Mesenchymal stem cell (in vitro differentiated cells and primary cell): ENCODE measurements around the gene CYP4F12.

ENCODE experiments used
- DNase-seq: peaks from one replicate; pipeline ENCODE4 v3.0.0-alpha.2; 2013
- H2AFZ ChIP-seq: one replicate; pipeline ENCODE4 v1.6.1; 2013; ENCODE audit warnings: low read depth, mild to moderate bottlenecking, control low read depth, inconsistent platforms, low read length, moderate library complexity
- H2AK5ac ChIP-seq: 2 replicates; pipeline ENCODE4 v1.6.1; 2013; ENCODE audit warnings: low read length, moderate library complexity, mild to moderate bottlenecking, inconsistent platforms; ENCODE audit not compliant: severe bottlenecking
- H2BK120ac ChIP-seq: one replicate; pipeline ENCODE4 v1.6.1; 2013; ENCODE audit warnings: low read depth, mild to moderate bottlenecking, inconsistent platforms, low read length, moderate library complexity
- H2BK12ac ChIP-seq, 2 experiments: one replicate each; pipeline ENCODE4 v1.6.1; 2013; ENCODE audit warnings: inconsistent platforms in 2 of 2, low read length in 2 of 2, mild to moderate bottlenecking in 2 of 2, moderate library complexity in 2 of 2, control low read depth in 1 of 2
- H2BK15ac ChIP-seq: one replicate; pipeline ENCODE4 v1.6.1; 2013; ENCODE audit warnings: mild to moderate bottlenecking, low read depth, inconsistent platforms; ENCODE audit not compliant: poor library complexity, severe bottlenecking
- H2BK5ac ChIP-seq: 2 replicates; pipeline ENCODE4 v1.6.1; 2013; ENCODE audit warnings: low read depth, mild to moderate bottlenecking, low read length, control low read depth, inconsistent platforms; ENCODE audit not compliant: poor library complexity, severe bottlenecking
- H3K14ac ChIP-seq, 2 experiments: one replicate each; pipeline ENCODE4 v1.6.1; 2013; ENCODE audit warnings: inconsistent platforms in 2 of 2, low read length in 2 of 2, control low read depth in 1 of 2, mild to moderate bottlenecking in 1 of 2, moderate library complexity in 1 of 2
- H3K18ac ChIP-seq, 2 experiments: one replicate each; pipeline ENCODE4 v1.6.1; 2013; ENCODE audit warnings: inconsistent platforms in 2 of 2, low read length in 2 of 2, control low read depth in 1 of 2, low read depth in 1 of 2, mild to moderate bottlenecking in 1 of 2
- H3K23ac ChIP-seq, 2 experiments: one replicate each; pipeline ENCODE4 v1.6.1; 2013; ENCODE audit warnings: inconsistent platforms in 2 of 2, low read length in 2 of 2, mild to moderate bottlenecking in 2 of 2, moderate library complexity in 2 of 2, control low read depth in 1 of 2
- H3K27ac ChIP-seq: 2 replicates; pipeline ENCODE4 v1.5.1; 2013; ENCODE audit warnings: mild to moderate bottlenecking, moderate library complexity, low read length, control low read depth, inconsistent platforms; ENCODE audit not compliant: poor library complexity, severe bottlenecking
- H3K27me3 ChIP-seq, 2 experiments: 2 replicates each; pipeline versions ENCODE4 v1.6.1 to v1.7.0; 2013; ENCODE audit warnings: low read length in 2 of 2, mild to moderate bottlenecking in 2 of 2, moderate library complexity in 2 of 2, control low read depth in 1 of 2, inconsistent platforms in 1 of 2; ENCODE audit not compliant: control insufficient read depth in 1 of 2, insufficient read depth in 1 of 2
- H3K36me3 ChIP-seq, 2 experiments: 2 replicates each; pipeline versions ENCODE4 v1.6.1 to v1.7.0; 2013; ENCODE audit warnings: low read length in 2 of 2, control low read depth in 1 of 2, inconsistent platforms in 1 of 2, low read depth in 1 of 2, mild to moderate bottlenecking in 1 of 2; ENCODE audit not compliant: insufficient read depth in 2 of 2, control insufficient read depth in 1 of 2
- H3K4ac ChIP-seq, 2 experiments: one replicate each; pipeline ENCODE4 v1.6.1; 2013; ENCODE audit warnings: inconsistent platforms in 2 of 2, low read length in 2 of 2, mild to moderate bottlenecking in 2 of 2, moderate library complexity in 2 of 2, control low read depth in 1 of 2, low read depth in 1 of 2
- H3K4me1 ChIP-seq: 2 replicates; pipeline ENCODE4 v1.6.1; 2013; ENCODE audit warnings: low read depth, low read length, control low read depth; ENCODE audit not compliant: control insufficient read depth, insufficient read depth
- H3K4me2 ChIP-seq: 2 replicates; pipeline ENCODE4 v1.6.1; 2013; ENCODE audit warnings: low read length, mild to moderate bottlenecking, inconsistent platforms; ENCODE audit not compliant: poor library complexity, severe bottlenecking
- H3K4me3 ChIP-seq, 2 experiments: 2 replicates each; pipeline versions ENCODE4 v1.5.1 to v1.7.0; 2013; ENCODE audit warnings: low read length in 2 of 2, mild to moderate bottlenecking in 2 of 2, control low read depth in 1 of 2, low read depth in 1 of 2; ENCODE audit not compliant: insufficient read depth in 1 of 2
- H3K79me1 ChIP-seq: replicated peaks from 2 replicates; pipeline ENCODE4 v1.6.1; 2013; ENCODE audit warnings: mild to moderate bottlenecking, control low read depth, low read length, inconsistent platforms; ENCODE audit not compliant: poor library complexity, severe bottlenecking
- H3K9ac ChIP-seq: 2 replicates; pipeline ENCODE4 v1.7.0; 2013; ENCODE audit warnings: mild to moderate bottlenecking, low read length, moderate library complexity
- H3K9me3 ChIP-seq: 2 replicates; pipeline ENCODE4 v1.7.0; 2013; ENCODE audit warnings: mild to moderate bottlenecking, low read length; ENCODE audit not compliant: control insufficient read depth
- H4K8ac ChIP-seq: one replicate; pipeline ENCODE4 v1.6.1; 2013; ENCODE audit warnings: inconsistent platforms, mild to moderate bottlenecking, low read length, moderate library complexity
- H4K91ac ChIP-seq: one replicate; pipeline ENCODE4 v1.6.1; 2013; ENCODE audit warnings: mild to moderate bottlenecking, low read length, inconsistent platforms
- WGBS: methylation state at CpG from one replicate; pipeline ENCODE4 v1.1.7; 2013; ENCODE audit warnings: mixed read lengths; 5-methylcytosine and 5-hydroxymethylcytosine counted together

CYP4F12 gene

DNA sequence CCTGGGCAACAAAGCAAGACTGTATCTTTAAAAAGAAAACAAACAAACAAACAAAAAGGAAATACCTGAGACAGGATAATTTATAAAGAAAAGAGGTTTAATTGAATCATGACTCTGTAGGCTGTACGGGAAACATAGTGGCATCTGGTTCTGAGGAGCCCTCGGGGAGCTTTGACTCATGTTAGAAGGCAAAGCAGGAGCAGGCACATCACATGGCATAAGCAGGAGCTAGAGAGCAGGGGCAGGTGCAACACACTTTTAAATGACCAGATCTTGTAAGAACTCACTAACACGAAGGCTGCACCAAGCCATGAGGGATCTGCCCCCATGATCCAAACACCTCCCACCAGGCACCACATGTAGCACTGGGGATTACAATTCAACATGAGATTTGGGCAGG is 41.8 kb downstream of the CYP4F12 start:
- no peak overlapping the region for H3K4ac ChIP-seq
- H3K9me3 ChIP-seq, result peaks cover 6% of the 10 kb centered on the region
- no peak overlapping the region for H4K8ac ChIP-seq
- H3K14ac ChIP-seq, result no peak overlapping the region
- no peak overlapping the region for H2AFZ ChIP-seq
- 43% methylated on average over 3 of the region's 3 CpGs for WGBS
- no peak overlapping the region for H3K18ac ChIP-seq
- H3K4me2 ChIP-seq, result no peak overlapping the region
- no peak overlapping the region for H4K91ac ChIP-seq
- H2BK12ac ChIP-seq, result no peak overlapping the region
- H3K23ac ChIP-seq, result no peak overlapping the region
- no peak overlapping the region for H2BK120ac ChIP-seq
- H3K4me1 ChIP-seq, result no peaks in the 10 kb centered on the region
- no peaks in the 10 kb centered on the region for H3K36me3 ChIP-seq
- H2BK15ac ChIP-seq, result no peak overlapping the region
- no peak overlapping the region for H3K9ac ChIP-seq
- no peak overlapping the region for H3K27ac ChIP-seq
- no peak for DNase-seq
- no peak overlapping the region for H2BK5ac ChIP-seq
- no peak overlapping the region for H3K4me3 ChIP-seq
- no peaks in the 10 kb centered on the region for H3K79me1 ChIP-seq
- no peaks in the 10 kb centered on the region for H3K27me3 ChIP-seq
- H2AK5ac ChIP-seq, result no peak overlapping the region

DNA sequence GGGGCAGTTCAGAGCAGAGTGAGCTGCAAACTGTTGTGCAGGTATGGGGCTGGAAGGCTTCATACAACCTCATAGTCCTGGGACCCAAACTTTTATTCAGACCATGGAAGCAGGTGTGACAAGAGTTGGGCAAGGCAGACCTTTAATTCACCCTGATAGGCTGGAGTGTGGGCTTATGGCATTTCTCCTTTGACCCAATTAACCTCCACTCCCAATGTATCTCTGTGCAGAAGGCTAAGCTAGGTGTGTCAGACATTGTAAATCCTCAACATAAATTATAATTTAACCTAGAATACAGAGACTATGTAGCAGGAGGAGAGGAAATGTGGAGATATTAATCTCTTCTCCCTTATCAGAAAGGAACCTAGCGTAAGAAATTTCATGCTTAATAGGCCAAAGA is 42.8 kb downstream of the CYP4F12 start:
- 75% methylated on average over 1 of the region's 1 CpG for WGBS
- no peak overlapping the region for H2AFZ ChIP-seq
- H3K23ac ChIP-seq, result no peak overlapping the region
- H3K79me1 ChIP-seq, result no peaks in the 10 kb centered on the region
- H4K91ac ChIP-seq, result no peak overlapping the region
- H2BK12ac ChIP-seq, result no peak overlapping the region
- H3K18ac ChIP-seq, result no peak overlapping the region
- peaks cover 6% of the 10 kb centered on the region for H3K9me3 ChIP-seq
- no peaks in the 10 kb centered on the region for H3K27me3 ChIP-seq
- H3K4me3 ChIP-seq, result no peak overlapping the region
- H2AK5ac ChIP-seq, result no peak overlapping the region
- H3K14ac ChIP-seq, result no peak overlapping the region
- H3K4ac ChIP-seq, result no peak overlapping the region
- no peak overlapping the region for H2BK120ac ChIP-seq
- no peak overlapping the region for H2BK15ac ChIP-seq
- no peaks in the 10 kb centered on the region for H3K4me1 ChIP-seq
- DNase-seq, result no peak
- H3K36me3 ChIP-seq, result no peaks in the 10 kb centered on the region
- H3K4me2 ChIP-seq, result no peak overlapping the region
- H4K8ac ChIP-seq, result no peak overlapping the region
- no peak overlapping the region for H2BK5ac ChIP-seq
- H3K27ac ChIP-seq, result no peak overlapping the region
- no peak overlapping the region for H3K9ac ChIP-seq

DNA sequence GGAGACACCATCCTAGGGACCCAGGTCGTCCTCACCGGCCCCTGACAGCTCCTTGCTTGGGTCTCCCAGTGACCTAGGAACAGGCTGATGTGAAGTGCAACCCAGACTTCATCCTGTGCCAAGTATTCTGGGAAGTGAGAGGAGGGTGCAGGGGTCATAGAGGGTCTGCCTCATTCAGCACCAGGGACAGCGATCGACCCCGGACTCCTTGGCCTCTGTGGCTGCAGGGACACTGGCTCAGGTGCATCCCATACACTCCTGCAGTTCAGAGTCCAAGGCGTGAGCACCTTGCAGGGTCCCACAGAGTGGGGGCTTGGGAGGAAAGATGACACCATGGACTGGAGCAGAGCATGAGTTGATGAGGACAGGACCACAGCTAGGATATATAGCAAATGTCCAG is 44.9 kb downstream of the CYP4F12 start:
- Histone ChIP-seq H3K27me3 (no peaks in the 10 kb centered on the region), H2BK12ac (no peak overlapping the region), H3K36me3 (no peaks in the 10 kb centered on the region), H3K4me3 (no peak overlapping the region), H3K9me3 (no peaks in the 10 kb centered on the region), H4K91ac (no peak overlapping the region), H4K8ac (no peak overlapping the region), H3K14ac (no peak overlapping the region), H3K4ac (no peak overlapping the region), H3K4me1 (no peaks in the 10 kb centered on the region), H3K18ac (no peak overlapping the region), H2BK15ac (no peak overlapping the region), H3K9ac (no peak overlapping the region), H3K4me2 (no peak overlapping the region), H2AK5ac (no peak overlapping the region), H2BK5ac (no peak overlapping the region), H2AFZ (no peak overlapping the region), H3K23ac (no peak overlapping the region), H3K79me1 (no peaks in the 10 kb centered on the region), H3K27ac (no peak overlapping the region), H2BK120ac (no peak overlapping the region)
- WGBS, result 69% methylated on average over 6 of the region's 6 CpGs
- no peak for DNase-seq

DNA sequence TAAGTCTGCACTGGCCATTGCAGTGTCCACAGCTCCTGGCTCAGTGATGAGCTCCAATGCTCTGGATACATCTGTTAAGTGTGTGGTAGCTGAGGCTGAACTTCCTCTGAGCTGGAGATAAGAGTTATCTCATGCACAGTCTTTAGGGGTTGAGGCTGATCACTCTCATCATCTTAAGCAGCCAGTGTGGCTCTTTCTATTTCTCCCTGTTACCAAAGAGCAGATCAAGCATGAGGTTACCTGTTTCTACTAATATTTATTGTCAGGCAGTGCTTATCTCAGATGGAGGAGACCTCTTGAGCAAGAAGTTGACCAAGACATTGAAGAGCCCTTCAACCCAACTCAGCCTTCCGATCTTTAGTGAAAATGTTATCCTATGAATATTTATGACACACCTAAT is 48.4 kb downstream of the CYP4F12 start:
- Histone ChIP-seq H3K9me3 (no peaks in the 10 kb centered on the region), H3K14ac (no peak overlapping the region), H2AFZ (no peak overlapping the region), H3K36me3 (no peaks in the 10 kb centered on the region), H4K8ac (no peak overlapping the region), H3K9ac (no peak overlapping the region), H3K4me2 (no peak overlapping the region), H3K18ac (no peak overlapping the region), H3K79me1 (no peaks in the 10 kb centered on the region), H3K27ac (no peak overlapping the region), H3K4me1 (no peaks in the 10 kb centered on the region), H2BK12ac (no peak overlapping the region), H2BK15ac (no peak overlapping the region), H2AK5ac (no peak overlapping the region), H2BK5ac (no peak overlapping the region), H2BK120ac (no peak overlapping the region), H3K23ac (no peak overlapping the region), H3K4me3 (no peak overlapping the region), H3K27me3 (no peaks in the 10 kb centered on the region), H4K91ac (no peak overlapping the region), H3K4ac (no peak overlapping the region)
- no peak for DNase-seq
- no CpG with 5 or more reads among the region's 1 CpG for WGBS
